ENCODE data around the gene FDXR.

Gene FDXR

DNA sequence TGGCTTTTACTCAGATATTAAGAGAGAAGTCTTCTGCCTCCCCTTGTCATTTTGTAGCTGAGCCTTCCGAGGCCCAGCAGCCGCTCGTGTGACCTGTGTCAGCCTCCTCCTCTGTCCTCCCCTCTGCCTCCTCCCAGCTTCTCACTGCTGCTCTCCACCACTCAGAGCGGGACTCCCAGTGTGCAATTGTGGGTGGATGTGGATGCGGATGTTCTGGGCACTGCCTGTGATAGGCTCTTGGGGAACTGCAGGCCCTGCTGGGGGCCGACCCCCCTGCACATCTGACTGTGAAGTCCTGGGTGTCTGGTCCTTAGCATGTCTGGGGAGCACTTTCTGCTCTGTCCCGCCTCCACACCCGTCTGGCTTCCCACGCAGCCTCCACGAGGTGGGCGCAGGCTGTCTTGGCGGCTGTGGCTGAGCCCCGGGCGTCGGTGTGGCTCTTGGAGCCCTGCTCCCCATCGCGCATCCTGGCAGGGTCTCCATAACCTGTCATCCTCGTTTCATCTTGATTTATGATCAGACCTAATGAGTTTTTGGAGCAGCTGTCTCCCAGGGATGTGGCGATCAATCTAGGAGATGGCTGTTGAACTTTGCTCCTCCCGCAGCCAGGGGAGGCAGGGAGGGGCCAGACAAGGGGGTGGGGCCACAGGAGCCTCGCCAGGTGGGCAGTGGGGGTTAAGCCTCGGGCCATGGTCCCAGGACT, 41.2 kb downstream of the FDXR start:
- no peak overlapping the region for H3K27ac ChIP-seq (ENCODE audit: low read depth, low read length)
- H3K9me3 ChIP-seq (ENCODE audit: control insufficient read depth, insufficient read depth, low read depth, low read length) = no peaks in the 10 kb centered on the region
- H3K27me3 ChIP-seq (ENCODE audit: control insufficient read depth, insufficient read depth, low read length) = no peaks in the 10 kb centered on the region
- H3K4me3 ChIP-seq (ENCODE audit: low read depth, low read length) = no peak overlapping the region
- no peak overlapping the region for H3K9ac ChIP-seq (ENCODE audit: low read length)
- H3K4me1 ChIP-seq (ENCODE audit: control insufficient read depth, insufficient read depth, low read length) = no peaks in the 10 kb centered on the region
- peaks cover 11% of the 10 kb centered on the region for H3K36me3 ChIP-seq (ENCODE audit: control insufficient read depth, insufficient read depth, low read length)

- no peak overlapping the region for H3K27ac ChIP-seq (ENCODE audit: low read depth, low read length)
- H3K9ac ChIP-seq (ENCODE audit: low read length) = no peak overlapping the region
- H3K36me3 ChIP-seq (ENCODE audit: control insufficient read depth, insufficient read depth, low read length) = peaks cover 4% of the 10 kb centered on the region; the same call in 1 of the 2 replicates
Measured at GRCh38 chr17:74830861-74831260, 41.9 kb downstream of the FDXR start.

GRCh38 chr17:74827800-74828199, 45.0 kb downstream of the FDXR start:
- Histone ChIP-seq H3K9me3 (ENCODE audit: control insufficient read depth, insufficient read depth, low read depth, low read length) (no peaks in the 10 kb centered on the region), H3K4me1 (ENCODE audit: control insufficient read depth, insufficient read depth, low read length) (no peaks in the 10 kb centered on the region), H3K36me3 (ENCODE audit: control insufficient read depth, insufficient read depth, low read length) (peaks cover 6% of the 10 kb centered on the region; the same call in 1 of the 2 replicates), H3K4me3 (ENCODE audit: low read depth, low read length) (no peak overlapping the region), H3K27ac (ENCODE audit: low read depth, low read length) (no peak overlapping the region), H3K9ac (ENCODE audit: low read length) (no peak overlapping the region), H3K27me3 (ENCODE audit: control insufficient read depth, insufficient read depth, low read length) (no peaks in the 10 kb centered on the region)

More at GRCh38 chr17:74830861-74831260, 41.9 kb downstream of the FDXR start:
- H3K9me3 ChIP-seq (ENCODE audit: control insufficient read depth, insufficient read depth, low read depth, low read length) = no peaks in the 10 kb centered on the region
- H3K27me3 ChIP-seq (ENCODE audit: control insufficient read depth, insufficient read depth, low read length) = no peaks in the 10 kb centered on the region
- no peak overlapping the region for H3K4me3 ChIP-seq (ENCODE audit: low read depth, low read length)
- no peaks in the 10 kb centered on the region for H3K4me1 ChIP-seq (ENCODE audit: control insufficient read depth, insufficient read depth, low read length)

DNA sequence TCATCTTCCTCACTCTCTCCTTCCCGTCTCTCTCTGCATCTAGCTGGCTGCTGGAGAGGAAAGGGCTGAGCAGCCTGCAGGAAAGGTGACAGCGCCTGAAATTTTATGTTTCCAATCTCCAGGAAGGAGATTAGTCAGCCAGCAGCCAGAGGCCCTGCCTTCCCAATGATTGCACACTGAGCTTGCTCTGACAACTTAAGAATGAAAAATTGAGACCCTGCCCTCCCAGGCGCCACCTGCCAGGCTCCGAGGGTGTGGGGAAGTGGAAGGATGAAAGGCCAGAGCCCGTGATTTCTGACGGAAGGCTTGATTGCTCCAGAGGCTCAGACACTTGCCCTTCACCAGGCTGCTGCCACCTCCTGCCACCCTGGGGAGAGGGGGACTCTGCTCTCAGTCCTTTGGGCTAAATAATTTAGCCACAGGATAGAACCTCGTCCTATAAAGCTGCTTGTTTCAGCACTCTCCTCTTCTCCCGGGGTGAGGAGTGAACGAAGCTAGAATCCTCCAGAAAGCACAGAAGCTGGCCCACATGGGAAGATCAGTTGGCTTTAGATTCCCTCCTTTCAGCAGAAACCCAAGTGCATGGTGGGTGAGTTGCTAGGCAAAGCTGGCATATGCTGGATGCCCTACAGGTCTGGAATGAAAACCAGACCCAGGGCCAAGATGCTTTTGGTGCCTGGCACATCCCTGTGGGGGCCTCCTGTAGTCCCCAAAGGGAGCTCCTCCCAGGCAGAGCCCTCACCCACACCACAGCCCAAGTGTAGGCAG, 46.7 kb downstream of the FDXR start:
- no peaks in the 10 kb centered on the region for H3K9me3 ChIP-seq (ENCODE audit: control insufficient read depth, insufficient read depth, low read depth, low read length)
- no peak overlapping the region for H3K4me3 ChIP-seq (ENCODE audit: low read depth, low read length)
- H3K9ac ChIP-seq (ENCODE audit: low read length) = no peak overlapping the region
- no peak overlapping the region for H3K27ac ChIP-seq (ENCODE audit: low read depth, low read length)
- no peaks in the 10 kb centered on the region for H3K27me3 ChIP-seq (ENCODE audit: control insufficient read depth, insufficient read depth, low read length)
- peaks cover 6% of the 10 kb centered on the region; the same call in 1 of the 2 replicates for H3K36me3 ChIP-seq (ENCODE audit: control insufficient read depth, insufficient read depth, low read length)
- H3K4me1 ChIP-seq (ENCODE audit: control insufficient read depth, insufficient read depth, low read length) = no peaks in the 10 kb centered on the region

DNA sequence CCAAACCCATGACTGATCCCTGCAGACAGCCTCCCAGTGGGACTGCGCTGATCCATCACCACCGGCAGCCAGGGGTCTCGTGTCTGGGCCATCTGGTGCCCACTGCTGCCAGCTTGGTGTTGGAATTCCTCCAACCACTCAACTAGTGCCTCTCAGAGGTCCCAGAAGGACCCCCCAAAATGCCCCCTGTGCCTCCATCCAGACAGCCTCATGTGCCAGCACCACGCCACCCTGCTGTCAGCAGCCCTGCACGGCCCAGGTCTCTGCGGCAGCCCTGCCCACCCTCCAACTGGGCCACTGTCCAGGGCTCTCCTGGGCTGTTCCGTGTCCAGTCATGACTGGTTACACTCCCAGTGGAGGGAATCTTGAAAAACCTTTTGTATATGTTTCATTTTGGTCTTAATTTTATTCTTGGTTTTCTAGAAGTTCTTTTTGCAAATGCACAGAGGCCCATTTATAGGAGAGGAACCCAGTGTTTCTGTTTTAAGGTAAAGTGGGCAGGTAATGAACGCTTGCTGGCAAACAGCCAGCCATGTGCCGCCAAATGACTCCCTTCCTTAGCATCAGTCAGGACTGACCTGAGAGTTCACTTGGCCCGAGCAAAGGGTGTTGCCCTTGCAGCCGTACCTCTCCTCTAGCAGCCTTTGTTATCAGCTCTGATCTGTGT, 47.7 kb downstream of the FDXR start:
- H3K27me3 ChIP-seq (ENCODE audit: control insufficient read depth, insufficient read depth, low read length) = no peaks in the 10 kb centered on the region
- H3K4me3 ChIP-seq (ENCODE audit: low read depth, low read length) = no peak overlapping the region
- H3K27ac ChIP-seq (ENCODE audit: low read depth, low read length) = no peak overlapping the region
- peaks cover 14% of the 10 kb centered on the region; the same call in 1 of the 2 replicates for H3K36me3 ChIP-seq (ENCODE audit: control insufficient read depth, insufficient read depth, low read length)
- H3K4me1 ChIP-seq (ENCODE audit: control insufficient read depth, insufficient read depth, low read length) = no peaks in the 10 kb centered on the region
- no peak overlapping the region for H3K9ac ChIP-seq (ENCODE audit: low read length)
- no peaks in the 10 kb centered on the region for H3K9me3 ChIP-seq (ENCODE audit: control insufficient read depth, insufficient read depth, low read depth, low read length)

GRCh38 chr17:74822939-74823367, 49.8 kb downstream of the FDXR start:
- Histone ChIP-seq H3K9me3 (ENCODE audit: control insufficient read depth, insufficient read depth, low read depth, low read length) (no peaks in the 10 kb centered on the region), H3K27me3 (ENCODE audit: control insufficient read depth, insufficient read depth, low read length) (no peaks in the 10 kb centered on the region), H3K27ac (ENCODE audit: low read depth, low read length) (no peak overlapping the region), H3K4me1 (ENCODE audit: control insufficient read depth, insufficient read depth, low read length) (no peaks in the 10 kb centered on the region), H3K36me3 (ENCODE audit: control insufficient read depth, insufficient read depth, low read length) (peaks cover 22% of the 10 kb centered on the region; the same call in 1 of the 2 replicates), H3K9ac (ENCODE audit: low read length) (no peak overlapping the region), H3K4me3 (ENCODE audit: low read depth, low read length) (no peak overlapping the region)

- H3K9me3 ChIP-seq (ENCODE audit: control insufficient read depth, insufficient read depth, low read depth, low read length) = no peaks in the 10 kb centered on the region
- H3K27ac ChIP-seq (ENCODE audit: low read depth, low read length) = no peak overlapping the region
- H3K4me3 ChIP-seq (ENCODE audit: low read depth, low read length) = no peak overlapping the region
- H3K27me3 ChIP-seq (ENCODE audit: control insufficient read depth, insufficient read depth, low read length) = no peaks in the 10 kb centered on the region
- peaks cover 22% of the 10 kb centered on the region for H3K36me3 ChIP-seq (ENCODE audit: control insufficient read depth, insufficient read depth, low read length)
- H3K9ac ChIP-seq (ENCODE audit: low read length) = no peak overlapping the region
- H3K4me1 ChIP-seq (ENCODE audit: control insufficient read depth, insufficient read depth, low read length) = no peaks in the 10 kb centered on the region
Measured at GRCh38 chr17:74822335-74822938, 50.4 kb downstream of the FDXR start.

GRCh38 chr17:74821655-74822334, 51.0 kb downstream of the FDXR start:
- H3K9ac ChIP-seq (ENCODE audit: low read length) = no peak overlapping the region
- no peaks in the 10 kb centered on the region for H3K9me3 ChIP-seq (ENCODE audit: control insufficient read depth, insufficient read depth, low read depth, low read length)
- peaks cover 22% of the 10 kb centered on the region for H3K36me3 ChIP-seq (ENCODE audit: control insufficient read depth, insufficient read depth, low read length)
- no peaks in the 10 kb centered on the region for H3K27me3 ChIP-seq (ENCODE audit: control insufficient read depth, insufficient read depth, low read length)
- no peak overlapping the region for H3K4me3 ChIP-seq (ENCODE audit: low read depth, low read length)
- no peak overlapping the region for H3K27ac ChIP-seq (ENCODE audit: low read depth, low read length)
- H3K4me1 ChIP-seq (ENCODE audit: control insufficient read depth, insufficient read depth, low read length) = no peaks in the 10 kb centered on the region

- H3K4me3 ChIP-seq (ENCODE audit: low read depth, low read length) = no peak overlapping the region
- no peak overlapping the region for H3K9ac ChIP-seq (ENCODE audit: low read length)
Measured at GRCh38 chr17:74819801-74820436, 52.9 kb downstream of the FDXR start.

GRCh38 chr17:74818291-74818938, 54.4 kb downstream of the FDXR start:
- Histone ChIP-seq H3K4me1 (ENCODE audit: control insufficient read depth, insufficient read depth, low read length) (0 out of 2 replicates have a peak, but pooled peaks cover 3% of the 10 kb centered on the region), H3K27ac (ENCODE audit: low read depth, low read length) (no peak overlapping the region), H3K4me3 (ENCODE audit: low read depth, low read length) (no peak overlapping the region), H3K9me3 (ENCODE audit: control insufficient read depth, insufficient read depth, low read depth, low read length) (no peaks in the 10 kb centered on the region), H3K36me3 (ENCODE audit: control insufficient read depth, insufficient read depth, low read length) (peaks cover 18% of the 10 kb centered on the region), H3K27me3 (ENCODE audit: control insufficient read depth, insufficient read depth, low read length) (no peaks in the 10 kb centered on the region), H3K9ac (ENCODE audit: low read length) (no peak overlapping the region)

More at GRCh38 chr17:74819801-74820436, 52.9 kb downstream of the FDXR start:
- Histone ChIP-seq H3K27ac (ENCODE audit: low read depth, low read length) (no peak overlapping the region), H3K9me3 (ENCODE audit: control insufficient read depth, insufficient read depth, low read depth, low read length) (no peaks in the 10 kb centered on the region), H3K4me1 (ENCODE audit: control insufficient read depth, insufficient read depth, low read length) (0 out of 2 replicates have a peak, but pooled peaks cover 3% of the 10 kb centered on the region), H3K27me3 (ENCODE audit: control insufficient read depth, insufficient read depth, low read length) (no peaks in the 10 kb centered on the region), H3K36me3 (ENCODE audit: control insufficient read depth, insufficient read depth, low read length) (peaks cover 22% of the 10 kb centered on the region)

Measured in HUES6 (cell line).